Activated T-helper 2 cell treated with anti-CD3 and anti-CD28 coated beads, Interferon-gamma antibody, Interleukin-2, Interleukin-4, amounts not matched to agents 10 μg/mL and 5 μg/mL and 100 μg/mL, durations not matched to agents 14 hours and 24 hours and 36 hours (primary cell): ENCODE data around the gene CHMP4A. TPM values are rescaled to one million over a fixed set of nuclear protein-coding genes. Genes with fewer than 3 reads are reported as not detected.
A peak's percentile ranks its signal among the peaks of the same experiment; 100 is the strongest.
"Not testable (repeated sequence)": the region's sequence is repeated elsewhere in the genome, so short reads cannot be mapped to it uniquely, and the experiment has no call there.

ENCODE experiments used
- DNase-seq: peaks from one replicate; pipeline ENCODE4 v3.0.0; 2021; ENCODE audit warnings: low spot score
- H3K27ac Mint-ChIP-seq: one replicate; pipeline ENCODE4 v1.8.0; 2021; ENCODE audit warnings: mixed read lengths
- H3K27me3 Mint-ChIP-seq: one replicate; pipeline ENCODE4 v1.8.0; 2021; ENCODE audit warnings: low read depth, mixed read lengths
- H3K36me3 Mint-ChIP-seq: one replicate; pipeline ENCODE4 v1.8.0; 2021; ENCODE audit warnings: low read depth, mixed read lengths
- H3K4me1 Mint-ChIP-seq: one replicate; pipeline ENCODE4 v1.8.0; 2021; ENCODE audit warnings: low read depth, mixed read lengths
- H3K4me3 Mint-ChIP-seq: one replicate; pipeline ENCODE4 v1.8.0; 2021; ENCODE audit warnings: low read depth, mild to moderate bottlenecking, moderate library complexity, mixed read lengths
- H3K9me3 Mint-ChIP-seq: one replicate; pipeline ENCODE4 v1.8.0; 2021; ENCODE audit warnings: mixed read lengths
- intact Hi-C: fragments of 100-400 bp; cut with micrococcal nuclease; formaldehyde crosslinking; loops from one replicate; pipeline ENCODE4 v1.15.1; 2023
- total RNA-seq: library from RNA; stranded (reverse); gene quantifications from 2 replicates; pipeline ENCODE4 v1.2.3, GENCODE V29; 2022

The CHMP4A gene
- total RNA-seq, 1 donor from 2014 or later: 80.0 TPM

DNA sequence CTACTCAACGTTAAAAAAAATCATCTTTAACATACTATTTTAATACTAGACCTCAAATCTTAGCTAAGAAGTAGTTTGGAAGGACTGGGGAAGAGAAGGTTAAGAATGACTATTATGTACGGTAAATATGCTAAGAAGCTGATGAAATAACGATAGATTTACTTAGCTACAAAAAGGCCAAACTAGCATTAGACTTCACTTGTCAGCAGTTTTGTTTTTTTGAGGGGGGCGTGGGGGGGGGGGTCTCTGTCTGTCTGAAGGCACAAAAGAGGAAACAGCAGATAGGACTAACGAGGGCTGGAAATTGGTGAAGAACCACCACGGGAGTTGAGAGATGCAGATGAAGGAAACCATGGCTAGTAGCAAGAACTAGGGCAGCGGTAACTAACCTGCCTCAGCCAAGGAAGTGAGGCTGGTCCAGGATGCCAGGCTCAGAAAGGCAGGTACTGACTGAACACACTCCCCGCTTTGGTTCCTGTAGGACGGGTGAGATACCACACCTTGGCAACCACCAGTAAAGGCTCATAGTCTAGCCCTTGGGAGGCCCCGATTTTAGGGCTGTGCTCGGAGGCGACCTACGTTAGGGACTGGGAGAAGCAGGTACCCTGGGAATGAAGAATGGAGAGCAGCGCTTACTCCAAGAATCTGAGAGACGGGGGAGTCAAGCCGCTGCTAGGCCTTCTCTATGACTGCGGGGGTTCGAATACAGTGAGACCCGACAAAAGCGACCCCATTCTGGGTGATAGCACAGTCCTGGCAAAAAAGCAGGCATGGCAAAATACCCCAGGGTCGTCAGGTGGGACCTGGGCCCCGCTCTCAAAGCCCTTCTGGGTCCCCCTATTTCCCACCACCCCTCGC is 18.2 kb upstream of the CHMP4A start:
- Mint-ChIP-seq H3K9me3 (no peaks in the 10 kb centered on the region), H3K4me1 (peaks cover 45% of the 10 kb centered on the region), H3K27me3 (no peaks in the 10 kb centered on the region), H3K27ac (peak overlapping the region; percentile 91), H3K36me3 (peaks cover 52% of the 10 kb centered on the region), H3K4me3 (peak overlapping the region; percentile 97)
- intact Hi-C loops: loop anchor here (1.0 to 2.0 kb wide), 7 partner anchors 11 to 677 kb away; partner anchors contain the start of genes DCAF11, MDP1, NRL and PSME2
- no peak for DNase-seq

- H3K27ac Mint-ChIP-seq: no peak overlapping the region
- no peak overlapping the region for H3K4me3 Mint-ChIP-seq
- no peaks in the 10 kb centered on the region for H3K27me3 Mint-ChIP-seq
- no peaks in the 10 kb centered on the region for H3K9me3 Mint-ChIP-seq
- intact Hi-C loops: no loop called here
- peaks cover 31% of the 10 kb centered on the region for H3K4me1 Mint-ChIP-seq
- no peak for DNase-seq
- H3K36me3 Mint-ChIP-seq: peaks cover 42% of the 10 kb centered on the region
Observed at GRCh38 chr14:24228902-24229301, 15.6 kb upstream of the CHMP4A start.

DNA sequence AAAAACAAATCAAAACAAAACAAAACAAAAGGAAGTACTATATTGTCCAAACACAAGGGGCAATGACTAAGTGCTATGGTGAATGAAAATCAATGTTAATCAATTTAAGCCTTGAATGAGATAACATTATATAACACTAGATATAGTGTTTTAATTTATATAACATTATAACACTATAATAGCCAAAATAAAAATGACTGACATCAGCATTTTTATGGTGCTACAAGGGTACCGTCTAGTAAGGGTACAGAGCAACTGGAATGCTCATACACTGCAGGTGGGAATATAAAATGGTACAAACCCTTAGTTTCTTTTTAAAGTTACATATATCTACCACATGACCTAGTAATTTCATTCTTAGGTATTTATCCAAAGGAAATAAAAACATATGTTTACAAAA is 13.2 kb upstream of the CHMP4A start:
- DNase-seq: no peak
- H3K27ac Mint-ChIP-seq: no peak overlapping the region
- H3K4me1 Mint-ChIP-seq: peaks cover 24% of the 10 kb centered on the region
- H3K27me3 Mint-ChIP-seq: no peaks in the 10 kb centered on the region
- intact Hi-C loops: no loop called here
- H3K9me3 Mint-ChIP-seq: no peaks in the 10 kb centered on the region
- no peak overlapping the region for H3K4me3 Mint-ChIP-seq
- H3K36me3 Mint-ChIP-seq: peaks cover 34% of the 10 kb centered on the region

DNA sequence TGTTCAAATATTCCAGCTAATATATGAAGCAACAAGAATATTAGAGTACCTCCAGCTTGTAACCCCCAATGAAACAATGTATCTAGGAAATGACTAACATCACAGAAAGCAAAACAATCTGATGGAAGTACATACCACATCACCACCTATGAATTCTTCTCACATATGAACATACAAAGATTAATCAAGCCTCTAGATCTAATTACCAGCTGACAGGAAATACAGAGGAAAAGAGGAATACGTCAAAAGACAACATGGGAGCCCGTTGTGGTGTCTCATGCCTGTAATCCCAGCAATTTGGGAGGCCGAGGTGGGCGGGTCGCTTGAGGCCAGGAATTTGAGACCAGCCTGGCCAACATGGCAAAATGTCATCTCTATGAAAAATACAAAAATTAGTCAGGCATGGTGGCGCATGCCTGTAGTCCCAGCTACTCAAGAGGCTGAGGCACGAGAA is 11.4 kb upstream of the CHMP4A start:
- Mint-ChIP-seq H3K27ac (no peak overlapping the region), H3K9me3 (no peaks in the 10 kb centered on the region), H3K4me3 (no peak overlapping the region), H3K36me3 (peaks cover 33% of the 10 kb centered on the region), H3K4me1 (peaks cover 19% of the 10 kb centered on the region), H3K27me3 (no peaks in the 10 kb centered on the region)
- no peak for DNase-seq
- intact Hi-C loops: no loop called here

GRCh38 chr14:24222987-24223386 is 9.7 kb upstream of the CHMP4A start:
- H3K4me3 Mint-ChIP-seq, H3K27me3 Mint-ChIP-seq, H3K27ac Mint-ChIP-seq, H3K9me3 Mint-ChIP-seq, DNase-seq, intact Hi-C loops: not testable (repeated sequence)
- peaks cover 18% of the 10 kb centered on the region for H3K4me1 Mint-ChIP-seq
- peaks cover 30% of the 10 kb centered on the region for H3K36me3 Mint-ChIP-seq

DNA sequence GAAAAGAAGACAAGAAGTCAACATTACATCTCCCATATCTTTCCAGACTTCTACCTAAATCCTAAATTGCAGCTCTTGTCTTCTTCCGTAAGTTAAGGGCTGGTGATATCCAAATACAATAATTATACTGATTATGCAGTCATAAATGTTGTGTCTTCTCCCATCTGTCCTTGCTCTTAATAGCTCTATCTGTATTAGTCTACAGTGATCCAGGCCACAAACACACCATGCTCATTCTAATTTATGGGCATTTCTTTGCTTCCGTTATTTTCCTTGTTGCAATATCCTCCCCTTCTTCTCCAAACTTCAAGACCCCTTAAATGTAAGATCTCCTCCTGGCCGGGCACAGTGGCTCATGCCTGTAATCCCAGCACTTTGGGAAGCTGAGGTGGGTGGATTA is 6.2 kb upstream of the CHMP4A start:
- DNase-seq: no peak
- intact Hi-C loops: no loop called here
- peaks cover 15% of the 10 kb centered on the region for H3K36me3 Mint-ChIP-seq
- no peak overlapping the region for H3K4me3 Mint-ChIP-seq
- no peaks in the 10 kb centered on the region for H3K27me3 Mint-ChIP-seq
- peaks cover 13% of the 10 kb centered on the region for H3K4me1 Mint-ChIP-seq
- no peaks in the 10 kb centered on the region for H3K9me3 Mint-ChIP-seq
- no peak overlapping the region for H3K27ac Mint-ChIP-seq

GRCh38 chr14:24219080-24219479 is 5.8 kb upstream of the CHMP4A start:
- intact Hi-C loops: no loop called here
- H3K27ac Mint-ChIP-seq: no peak overlapping the region
- no peak overlapping the region for H3K4me3 Mint-ChIP-seq

DNA sequence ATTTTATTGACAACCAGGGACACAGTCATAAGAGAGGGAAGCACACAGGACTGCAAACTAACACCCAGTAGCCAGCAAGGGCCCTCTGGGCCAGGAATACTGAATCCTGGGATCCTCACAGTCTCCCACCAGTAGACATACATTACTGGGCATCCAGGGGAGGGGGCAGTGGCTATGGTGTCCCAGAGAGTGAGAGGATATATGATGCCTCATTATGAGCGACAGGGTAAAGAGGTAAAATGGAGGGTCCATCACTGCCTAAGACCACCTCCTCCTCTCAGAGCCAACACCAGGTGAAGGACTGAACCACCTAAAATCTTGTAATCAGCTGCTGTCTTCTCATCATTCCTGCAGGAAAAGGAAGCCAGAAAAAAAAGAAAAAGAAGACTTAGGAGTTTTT is 3.6 kb upstream of the CHMP4A start:
- intact Hi-C loops: loop anchor here (1.0 kb wide), 2 partner anchors 15 to 82 kb away; partner anchors contain the start of genes DHRS1, GMPR2, NEDD8 and NOP9
- H3K4me3 Mint-ChIP-seq: not testable (repeated sequence)

More at GRCh38 chr14:24219080-24219479, 5.8 kb upstream of the CHMP4A start:
- Mint-ChIP-seq H3K9me3 (no peaks in the 10 kb centered on the region), H3K27me3 (no peaks in the 10 kb centered on the region), H3K4me1 (peaks cover 16% of the 10 kb centered on the region), H3K36me3 (peaks cover 18% of the 10 kb centered on the region)
- no peak for DNase-seq

DNA sequence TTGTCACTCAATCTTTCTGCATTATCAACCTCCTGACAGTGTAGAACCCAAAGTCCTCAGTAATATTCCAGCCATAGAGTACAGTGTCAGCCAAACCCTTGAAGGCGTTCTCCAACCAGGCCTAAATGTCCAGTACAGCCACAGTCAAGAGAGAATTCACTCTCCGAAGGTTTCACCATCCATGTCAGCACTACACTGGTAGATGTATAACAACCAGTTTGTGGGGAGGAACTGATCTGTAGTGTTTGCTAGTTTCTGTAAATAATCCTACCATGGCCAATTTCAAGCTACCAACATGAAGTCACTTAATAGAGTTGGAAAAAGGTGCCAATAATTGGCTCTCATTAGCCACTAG is 3.0 kb upstream of the CHMP4A start:
- Mint-ChIP-seq H3K27me3 (no peaks in the 10 kb centered on the region), H3K9me3 (no peaks in the 10 kb centered on the region), H3K27ac (peak overlapping the region; percentile 98), H3K36me3 (peaks cover 37% of the 10 kb centered on the region), H3K4me1 (peaks cover 22% of the 10 kb centered on the region), H3K4me3 (peak overlapping the region; percentile 92)
- intact Hi-C loops: loop anchor here (1.0 kb wide), 2 partner anchors 16 to 83 kb away; partner anchors contain the start of genes DHRS1, GMPR2, NEDD8 and NOP9
- no peak for DNase-seq

More for the DNA sequence above, 3.6 kb upstream of the CHMP4A start:
- not testable (repeated sequence) for H3K27ac Mint-ChIP-seq, DNase-seq, H3K27me3 Mint-ChIP-seq, H3K9me3 Mint-ChIP-seq
- peaks cover 32% of the 10 kb centered on the region for H3K36me3 Mint-ChIP-seq
- peaks cover 18% of the 10 kb centered on the region for H3K4me1 Mint-ChIP-seq

DNA sequence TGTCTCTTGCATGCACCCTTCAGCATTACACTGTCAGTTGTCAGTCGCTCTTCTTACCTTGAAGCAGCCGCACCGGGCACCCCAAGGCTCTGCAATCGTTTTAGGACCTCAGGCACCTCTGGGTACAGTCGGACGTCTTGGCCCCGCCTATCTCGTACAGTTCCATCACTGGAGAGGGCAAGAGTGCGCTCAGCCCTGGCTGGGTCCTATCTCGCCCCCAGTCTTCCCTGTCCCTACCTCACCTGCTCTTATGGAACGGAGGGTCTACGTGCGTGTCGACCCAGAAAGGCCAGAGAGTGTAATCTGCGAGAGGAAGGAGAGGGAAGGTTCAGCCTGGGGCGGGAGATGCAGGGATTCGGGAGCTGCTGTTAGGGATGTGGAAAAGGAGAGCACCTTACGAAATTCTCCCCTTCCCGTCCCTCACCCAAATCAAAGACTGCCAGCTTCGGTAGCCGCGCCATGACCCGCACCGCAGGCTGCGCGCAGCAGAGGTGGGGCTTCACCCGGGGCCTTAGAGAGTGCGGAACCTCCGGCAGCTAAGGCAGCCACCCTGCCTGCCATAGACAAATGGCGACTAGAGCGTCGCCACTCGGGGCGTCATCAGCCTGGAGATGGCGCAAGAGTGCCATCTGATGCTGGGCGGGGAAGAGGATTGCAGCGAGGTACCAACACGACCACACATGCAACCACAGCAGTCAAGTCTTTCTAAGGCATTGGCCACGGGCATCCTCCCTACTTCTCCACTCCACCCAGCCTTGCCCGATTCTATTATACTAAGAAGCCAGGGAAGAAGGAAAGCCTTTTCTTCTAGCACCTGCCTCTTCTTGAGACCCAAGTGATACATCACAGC is 2.4 kb upstream of the CHMP4A start, which contains the start of gene MDP1:
Gene MDP1 (minus strand): TSS at position 572 of the 850 bp plus-strand sequence. CDS start 111 bp downstream, at position 461.
- Mint-ChIP-seq H3K27me3 (no peaks in the 10 kb centered on the region), H3K4me1 (peaks cover 22% of the 10 kb centered on the region), H3K27ac (peak within 1 kb of the TSS; percentile 98), H3K4me3 (peak within 1 kb of the TSS; percentile 92), H3K9me3 (no peaks in the 10 kb centered on the region), H3K36me3 (peaks cover 41% of the 10 kb centered on the region)
- intact Hi-C loops: loop anchor here (1.0 kb wide), 2 partner anchors 17 to 84 kb away; partner anchors contain the start of genes DHRS1, GMPR2, NEDD8 and NOP9
- DNase-seq: peak; percentile 82

DNA sequence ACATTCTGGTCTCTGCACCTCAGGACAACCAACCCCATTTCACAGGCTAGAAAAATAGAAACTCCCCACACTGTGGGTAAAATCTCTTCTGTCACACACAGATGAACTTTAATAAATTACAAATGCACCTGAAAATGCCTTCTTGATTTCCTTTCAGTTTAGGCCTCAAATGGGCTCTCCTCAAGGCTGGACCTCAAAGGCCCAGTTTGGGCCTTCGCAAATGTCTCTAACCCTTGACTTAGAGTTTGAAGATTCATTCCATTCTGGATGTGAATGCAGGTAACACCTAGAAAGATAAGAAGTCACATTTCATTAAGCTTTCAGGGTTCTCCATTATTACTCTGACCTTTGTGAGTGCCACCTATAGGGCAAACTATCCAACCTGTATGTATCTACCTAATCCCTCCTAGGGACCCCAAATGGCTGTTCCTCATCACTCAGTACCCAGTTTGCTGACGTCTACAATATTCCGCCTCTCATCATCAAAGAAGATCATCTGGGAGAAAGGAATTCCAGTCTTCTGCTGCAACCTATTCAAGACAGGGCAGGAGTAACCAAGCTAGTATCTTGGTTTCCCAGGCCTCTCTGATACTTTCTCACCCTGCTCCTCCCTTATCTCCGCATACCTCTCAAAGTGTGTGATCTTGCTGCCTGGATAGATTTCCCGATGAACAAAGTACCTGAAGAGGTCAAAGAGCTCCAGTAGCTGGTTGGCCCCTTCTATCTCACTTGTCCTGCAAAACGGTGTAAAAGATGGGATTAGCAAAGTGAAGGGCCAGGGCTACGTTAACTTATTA is 776 bp upstream of the CHMP4A start:
- peaks cover 55% of the 10 kb centered on the region for H3K36me3 Mint-ChIP-seq
- intact Hi-C loops: loop anchor here (1.0 to 5.0 kb wide), 5 partner anchors 19 to 99 kb away; partner anchors contain the start of genes EMC9, RABGGTA, TINF2 and TM9SF1
- peak overlapping the region; percentile 95 for H3K4me3 Mint-ChIP-seq
- H3K27me3 Mint-ChIP-seq: no peaks in the 10 kb centered on the region
- H3K27ac Mint-ChIP-seq: peak overlapping the region; percentile 98
- peaks cover 25% of the 10 kb centered on the region for H3K4me1 Mint-ChIP-seq
- DNase-seq: no peak
- no peaks in the 10 kb centered on the region for H3K9me3 Mint-ChIP-seq

GRCh38 chr14:24211311-24211710 is 2.0 kb downstream of the CHMP4A start:
- peaks cover 30% of the 10 kb centered on the region for H3K4me1 Mint-ChIP-seq
- H3K27ac Mint-ChIP-seq: peak overlapping the region; percentile 36
- H3K9me3 Mint-ChIP-seq: no peaks in the 10 kb centered on the region
- no peak for DNase-seq
- H3K4me3 Mint-ChIP-seq: peak overlapping the region; percentile 95
- intact Hi-C loops: loop anchor here (5.0 kb wide), 1 partner anchor 69 kb away; the partner anchor contains the start of gene EMC9
- peaks cover 71% of the 10 kb centered on the region for H3K36me3 Mint-ChIP-seq
- no peaks in the 10 kb centered on the region for H3K27me3 Mint-ChIP-seq
